GM12891 (cell line): ENCODE measurements around the gene ETFA.

Source experiments
- PAX5 ChIP-seq: IDR thresholded peaks from 2 replicates; pipeline ENCODE4 v1.6.1; 2011; ENCODE audit warnings: low read length, moderate library complexity, mild to moderate bottlenecking; ENCODE audit not compliant: insufficient read depth, severe bottlenecking
- POLR2A ChIP-seq: IDR thresholded peaks from 2 replicates; pipeline ENCODE4 v1.6.1; 2011; ENCODE audit warnings: low read depth, low read length, control low read depth
- POLR2AphosphoS5 ChIP-seq: IDR thresholded peaks from 2 replicates; pipeline ENCODE4 v1.6.1; 2011; ENCODE audit warnings: low read depth, low read length, control low read depth

- TF ChIP-seq POLR2AphosphoS5: no peak
- TF ChIP-seq PAX5: no peak
- TF ChIP-seq POLR2A: no peak
These were observed 27.4 kb upstream of the ETFA start for GRCh38 chr15:76338486-76339304.
